Retinal pigment epithelial cell (primary cell): Measurements from ENCODE around the gene TCHHL1.

Experiments used
- DNase-seq: peaks from one replicate; pipeline ENCODE4 v3.0.0-alpha.2; 2010; ENCODE audit warnings: low read depth
- H3K4me3 ChIP-seq: 2 replicates; pipeline ENCODE4 v1.5.1; 2011; ENCODE audit warnings: mild to moderate bottlenecking, low read length, control low read depth, moderate library complexity
- TF ChIP-seq, protein P1 (sequence below): conservative IDR thresholded peaks from 2 replicates; pipeline ENCODE4 v1.5.1; 2011; ENCODE audit warnings: low read depth, low read length, control low read depth, inconsistent platforms

The TCHHL1 gene

GRCh38 chr1:152038871-152039270 is 50.0 kb downstream of the TCHHL1 start:
- H3K4me3 ChIP-seq, result no peak overlapping the region
- DNase-seq, result no peak
- TF ChIP-seq, protein P1, sequence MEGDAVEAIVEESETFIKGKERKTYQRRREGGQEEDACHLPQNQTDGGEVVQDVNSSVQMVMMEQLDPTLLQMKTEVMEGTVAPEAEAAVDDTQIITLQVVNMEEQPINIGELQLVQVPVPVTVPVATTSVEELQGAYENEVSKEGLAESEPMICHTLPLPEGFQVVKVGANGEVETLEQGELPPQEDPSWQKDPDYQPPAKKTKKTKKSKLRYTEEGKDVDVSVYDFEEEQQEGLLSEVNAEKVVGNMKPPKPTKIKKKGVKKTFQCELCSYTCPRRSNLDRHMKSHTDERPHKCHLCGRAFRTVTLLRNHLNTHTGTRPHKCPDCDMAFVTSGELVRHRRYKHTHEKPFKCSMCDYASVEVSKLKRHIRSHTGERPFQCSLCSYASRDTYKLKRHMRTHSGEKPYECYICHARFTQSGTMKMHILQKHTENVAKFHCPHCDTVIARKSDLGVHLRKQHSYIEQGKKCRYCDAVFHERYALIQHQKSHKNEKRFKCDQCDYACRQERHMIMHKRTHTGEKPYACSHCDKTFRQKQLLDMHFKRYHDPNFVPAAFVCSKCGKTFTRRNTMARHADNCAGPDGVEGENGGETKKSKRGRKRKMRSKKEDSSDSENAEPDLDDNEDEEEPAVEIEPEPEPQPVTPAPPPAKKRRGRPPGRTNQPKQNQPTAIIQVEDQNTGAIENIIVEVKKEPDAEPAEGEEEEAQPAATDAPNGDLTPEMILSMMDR, result no peak

- TF ChIP-seq, protein P1, result no peak
- DNase-seq, result peak; percentile 46
- H3K4me3 ChIP-seq, result peak within 1 kb of the TSS; percentile 90
These were observed 52.3 kb downstream of the TCHHL1 start, which contains the start of gene S100A11 for GRCh38 chr1:152036267-152037216. Gene S100A11, minus strand, starts transcription at chr1:152037004. Its CDS starts 89 bp downstream, at chr1:152036915.

GRCh38 chr1:152035539-152036266 is 53.2 kb downstream of the TCHHL1 start:
- no peak for DNase-seq
- TF ChIP-seq, protein P1, result no peak
- H3K4me3 ChIP-seq, result peak overlapping the region; percentile 90

DNA sequence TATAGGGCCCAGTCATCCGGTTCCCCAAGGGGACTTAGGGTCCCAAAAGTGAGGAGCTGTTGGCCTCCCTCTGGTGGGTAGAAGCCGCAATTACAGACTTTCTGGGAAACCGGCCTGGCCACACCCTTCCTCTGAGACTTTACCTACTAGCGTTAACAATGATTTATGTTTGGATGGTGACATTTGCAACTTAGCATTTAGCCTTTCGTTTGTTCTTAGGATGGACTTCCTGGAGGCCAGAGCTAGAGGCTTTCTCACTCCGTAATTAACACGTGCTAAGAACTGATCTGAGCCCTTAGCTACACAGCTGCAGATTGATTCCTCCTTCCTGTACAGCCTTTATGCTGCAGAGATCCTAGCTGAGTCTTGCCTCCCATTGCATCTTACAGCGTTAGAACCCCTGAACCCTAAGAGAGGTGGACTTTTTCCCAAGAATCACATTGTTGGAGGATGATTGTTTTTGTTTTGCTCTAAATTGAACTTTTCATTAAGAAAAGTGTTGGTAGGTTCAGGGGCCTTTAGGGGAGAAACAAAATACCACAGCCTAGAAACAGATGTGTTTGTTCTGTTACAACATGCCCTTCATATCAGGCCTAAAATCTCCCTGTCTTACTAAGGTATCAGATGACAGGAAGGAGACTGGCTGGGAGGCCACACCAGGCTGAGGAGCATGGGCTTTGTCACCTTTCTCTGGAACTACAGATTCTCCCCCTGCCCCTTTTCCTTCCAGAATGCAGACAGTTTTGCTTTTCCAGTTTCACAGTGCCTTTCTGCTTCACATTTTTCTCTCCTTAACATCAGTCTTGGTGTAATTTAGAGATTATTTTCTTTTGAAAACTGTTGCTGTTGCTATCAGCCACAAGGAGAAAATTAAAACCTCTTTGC is 54.0 kb downstream of the TCHHL1 start:
- H3K4me3 ChIP-seq, result peak overlapping the region; percentile 90
- TF ChIP-seq, protein P1, result peak; percentile 74
- DNase-seq, result no peak

DNA sequence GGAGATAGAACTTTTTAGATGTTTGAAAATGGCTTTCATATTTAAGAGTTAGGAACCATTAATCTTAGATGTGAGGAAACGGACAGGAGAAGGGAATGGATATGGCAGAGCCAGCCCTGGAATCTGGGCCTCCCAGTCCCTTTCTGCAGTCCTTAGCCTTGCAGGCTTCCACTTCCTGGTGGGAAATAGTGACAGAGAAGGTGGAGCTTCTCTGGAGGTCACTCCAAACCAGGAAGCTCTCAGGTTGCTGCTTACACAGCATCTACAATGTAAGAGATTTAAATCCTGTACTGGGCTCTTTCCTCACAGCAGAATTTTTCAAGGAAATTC is 54.6 kb downstream of the TCHHL1 start:
- no peak for DNase-seq
- peak overlapping the region; percentile 90 for H3K4me3 ChIP-seq
- TF ChIP-seq, protein P1, result no peak
